ENCODE data around the gene YJEFN3. TPM values are rescaled to one million over a fixed set of nuclear protein-coding genes. Genes with fewer than 3 reads are reported as not detected.

The YJEFN3 gene
- total and polyA plus RNA-seq, 8 donors: 0.43 to 117 (median 3.3) TPM

- no peak overlapping the region for H3K27ac ChIP-seq
- H3K36me3 ChIP-seq: peaks cover 0 to 23% (median 13%) of the 10 kb centered on the region in 4 donors
- H3K27me3 ChIP-seq: no peaks in the 10 kb centered on the region
- intact Hi-C loops (cut with DNase I; ENCODE audit: low total_unique reads): no loop called here
- no peaks in the 10 kb centered on the region for H3K4me1 ChIP-seq
- WGBS, 5 donors: 71 to 100% (median 82%) methylated on average over 1 to 3 of the region's 3 CpGs
- H3K9me3 ChIP-seq: no peaks in the 10 kb centered on the region
- H3K4me3 ChIP-seq: no peak overlapping the region
- TF ChIP-seq, protein P1, sequence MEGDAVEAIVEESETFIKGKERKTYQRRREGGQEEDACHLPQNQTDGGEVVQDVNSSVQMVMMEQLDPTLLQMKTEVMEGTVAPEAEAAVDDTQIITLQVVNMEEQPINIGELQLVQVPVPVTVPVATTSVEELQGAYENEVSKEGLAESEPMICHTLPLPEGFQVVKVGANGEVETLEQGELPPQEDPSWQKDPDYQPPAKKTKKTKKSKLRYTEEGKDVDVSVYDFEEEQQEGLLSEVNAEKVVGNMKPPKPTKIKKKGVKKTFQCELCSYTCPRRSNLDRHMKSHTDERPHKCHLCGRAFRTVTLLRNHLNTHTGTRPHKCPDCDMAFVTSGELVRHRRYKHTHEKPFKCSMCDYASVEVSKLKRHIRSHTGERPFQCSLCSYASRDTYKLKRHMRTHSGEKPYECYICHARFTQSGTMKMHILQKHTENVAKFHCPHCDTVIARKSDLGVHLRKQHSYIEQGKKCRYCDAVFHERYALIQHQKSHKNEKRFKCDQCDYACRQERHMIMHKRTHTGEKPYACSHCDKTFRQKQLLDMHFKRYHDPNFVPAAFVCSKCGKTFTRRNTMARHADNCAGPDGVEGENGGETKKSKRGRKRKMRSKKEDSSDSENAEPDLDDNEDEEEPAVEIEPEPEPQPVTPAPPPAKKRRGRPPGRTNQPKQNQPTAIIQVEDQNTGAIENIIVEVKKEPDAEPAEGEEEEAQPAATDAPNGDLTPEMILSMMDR (IDR thresholded peaks at IDR 0.05): no peak
- TF ChIP-seq POLR2A (IDR thresholded peaks at IDR 0.05) (no peak), POLR2AphosphoS5 (IDR thresholded peaks at IDR 0.05) (no peak), EP300 (IDR thresholded peaks at IDR 0.05) (no peak)
- no peak for DNase-seq
Measured at GRCh38 chr19:19567391-19567790, 38.7 kb downstream of the YJEFN3 start.

GRCh38 chr19:19568802-19569756 lies 40.4 kb downstream of the YJEFN3 start:
- no peaks in the 10 kb centered on the region for H3K4me1 ChIP-seq
- intact Hi-C loops (cut with DNase I; ENCODE audit: low total_unique reads): no loop called here
- H3K4me3 ChIP-seq: no peak overlapping the region
- 90 to 96% (median 91%) methylated on average over 25 of the region's 25 CpGs for WGBS, 5 donors
- no peak overlapping the region for H3K27ac ChIP-seq
- DNase-seq: no peak
- TF ChIP-seq EP300 (IDR thresholded peaks at IDR 0.05): no peak
- TF ChIP-seq, protein P1 (IDR thresholded peaks at IDR 0.05): no peak
- TF ChIP-seq POLR2AphosphoS5 (IDR thresholded peaks at IDR 0.05): no peak
- TF ChIP-seq POLR2A (IDR thresholded peaks at IDR 0.05): no peak
- H3K27me3 ChIP-seq: no peaks in the 10 kb centered on the region
- H3K36me3 ChIP-seq: peaks cover 0 to 23% (median 13%) of the 10 kb centered on the region in 4 donors
- no peaks in the 10 kb centered on the region for H3K9me3 ChIP-seq

DNA sequence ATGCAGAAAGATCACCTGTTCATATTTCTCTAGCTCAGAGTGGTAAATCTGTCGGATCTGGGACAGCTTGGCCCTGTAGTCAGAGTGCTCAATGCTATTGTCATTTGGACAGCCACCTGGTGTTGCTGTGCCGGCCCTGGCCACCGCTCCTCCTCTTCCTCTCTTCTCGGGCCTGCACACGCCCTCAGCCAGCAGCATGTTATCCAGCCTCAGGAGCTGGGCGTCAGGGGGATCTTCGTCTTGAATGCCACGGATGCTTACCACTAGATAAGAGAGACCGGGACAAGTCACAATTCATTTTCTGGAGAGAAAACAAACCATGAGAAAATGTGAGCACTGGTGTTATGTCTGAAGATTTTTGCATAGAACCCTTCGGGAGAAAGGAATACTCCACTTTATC lies 41.9 kb downstream of the YJEFN3 start:
- Histone ChIP-seq H3K4me3 (no peak overlapping the region), H3K27me3 (no peaks in the 10 kb centered on the region), H3K9me3 (no peaks in the 10 kb centered on the region), H3K27ac (no peak overlapping the region), H3K4me1 (no peaks in the 10 kb centered on the region), H3K36me3 (peaks cover 0 to 22% (median 12%) of the 10 kb centered on the region in 4 donors)
- TF ChIP-seq EP300 (IDR thresholded peaks at IDR 0.05) (no peak), POLR2A (IDR thresholded peaks at IDR 0.05) (no peak), POLR2AphosphoS5 (IDR thresholded peaks at IDR 0.05) (no peak)
- TF ChIP-seq, protein P1 (IDR thresholded peaks at IDR 0.05): no peak
- no peak for DNase-seq
- intact Hi-C loops (cut with DNase I; ENCODE audit: low total_unique reads): no loop called here
- whole genome bisulfite sequencing, 5 donors: 82 to 89% (median 88%) methylated on average over 10 of the region's 10 CpGs

GRCh38 chr19:19571071-19571786 lies 42.5 kb downstream of the YJEFN3 start:
- H3K4me3 ChIP-seq: no peak overlapping the region
- no peaks in the 10 kb centered on the region for H3K9me3 ChIP-seq
- H3K4me1 ChIP-seq: no peaks in the 10 kb centered on the region
- 87 to 94% (median 90%) methylated on average over 11 of the region's 11 CpGs for WGBS, 5 donors
- peaks cover 0 to 19% (median 11%) of the 10 kb centered on the region in 4 donors for H3K36me3 ChIP-seq
- no peak for DNase-seq
- H3K27me3 ChIP-seq: no peaks in the 10 kb centered on the region
- no peak for TF ChIP-seq EP300 (IDR thresholded peaks at IDR 0.05)
- TF ChIP-seq POLR2AphosphoS5 (IDR thresholded peaks at IDR 0.05): no peak
- TF ChIP-seq, protein P1 (IDR thresholded peaks at IDR 0.05): no peak
- intact Hi-C loops (cut with DNase I; ENCODE audit: low total_unique reads): no loop called here
- H3K27ac ChIP-seq: no peak overlapping the region
